Measurements from ENCODE around the gene PLEKHG3. TPM values are rescaled to one million over a fixed set of nuclear protein-coding genes. Genes with fewer than 3 reads are reported as not detected.

PLEKHG3 gene
- total RNA-seq, 2 donors from 2014 or later: 78.8 to 106 TPM

- Histone ChIP-seq H3K4me1 (peaks cover 50% of the 10 kb centered on the region), H3K9ac (ENCODE audit: low read depth in 2 of 2, low read length in 2 of 2) (peak overlapping the region; percentile 17 to 67), H3K36me3 (no peaks in the 10 kb centered on the region), H3K9me3 (no peaks in the 10 kb centered on the region), H3K27me3 (no peaks in the 10 kb centered on the region), H3K4me3 (no peak overlapping the region), H3K27ac (peak overlapping the region; percentile 76)
- intact Hi-C loops (cut with DNase I): no loop called here
- DNase-seq: no peak
- no peak for TF ChIP-seq CTCF (IDR thresholded peaks at IDR 0.05)
Measured at GRCh38 chr14:64724578-64724930, 20.3 kb downstream of the PLEKHG3 start.

- H3K27ac ChIP-seq: peak overlapping the region; percentile 76
- H3K4me1 ChIP-seq: peaks cover 49% of the 10 kb centered on the region
- DNase-seq: no peak
- no peaks in the 10 kb centered on the region for H3K27me3 ChIP-seq
- no peak for TF ChIP-seq CTCF (IDR thresholded peaks at IDR 0.05)
- intact Hi-C loops (cut with DNase I): no loop called here
- H3K9me3 ChIP-seq: no peaks in the 10 kb centered on the region
- H3K4me3 ChIP-seq: no peak overlapping the region
- peak overlapping the region; percentile 17 to 67 for H3K9ac ChIP-seq (ENCODE audit: low read depth in 2 of 2, low read length in 2 of 2)
- H3K36me3 ChIP-seq: no peaks in the 10 kb centered on the region
Measured at GRCh38 chr14:64725261-64725815, 21.1 kb downstream of the PLEKHG3 start.

GRCh38 chr14:64725879-64726584 lies 21.8 kb downstream of the PLEKHG3 start:
- Histone ChIP-seq H3K27me3 (no peaks in the 10 kb centered on the region), H3K9me3 (no peaks in the 10 kb centered on the region), H3K4me3 (no peak overlapping the region), H3K9ac (ENCODE audit: low read depth in 2 of 2, low read length in 2 of 2) (peak overlapping the region; percentile 17 to 67), H3K27ac (peak overlapping the region; percentile 76), H3K4me1 (peaks cover 44% of the 10 kb centered on the region), H3K36me3 (no peaks in the 10 kb centered on the region)
- no peak for TF ChIP-seq CTCF (IDR thresholded peaks at IDR 0.05)
- intact Hi-C loops (cut with DNase I): no loop called here
- DNase-seq: no peak

GRCh38 chr14:64726585-64726890 lies 22.3 kb downstream of the PLEKHG3 start:
- Histone ChIP-seq H3K9me3 (no peaks in the 10 kb centered on the region), H3K27me3 (no peaks in the 10 kb centered on the region), H3K4me1 (peaks cover 39% of the 10 kb centered on the region), H3K9ac (ENCODE audit: low read depth in 2 of 2, low read length in 2 of 2) (peak overlapping the region in 1 of 2 donors; percentile 67), H3K4me3 (no peak overlapping the region), H3K36me3 (no peaks in the 10 kb centered on the region), H3K27ac (peak overlapping the region; percentile 76)
- TF ChIP-seq CTCF (IDR thresholded peaks at IDR 0.05): no peak
- intact Hi-C loops (cut with DNase I): no loop called here
- DNase-seq: peak; percentile 94

- Histone ChIP-seq H3K9me3 (no peaks in the 10 kb centered on the region), H3K27me3 (no peaks in the 10 kb centered on the region), H3K27ac (peak overlapping the region; percentile 76), H3K4me3 (no peak overlapping the region), H3K9ac (ENCODE audit: low read depth in 2 of 2, low read length in 2 of 2) (no peak overlapping the region), H3K36me3 (no peaks in the 10 kb centered on the region), H3K4me1 (peaks cover 33% of the 10 kb centered on the region)
- intact Hi-C loops (cut with DNase I): no loop called here
- TF ChIP-seq CTCF (IDR thresholded peaks at IDR 0.05): no peak
- no peak for DNase-seq
Measured at GRCh38 chr14:64727551-64728071, 23.4 kb downstream of the PLEKHG3 start.
